Measurements from ENCODE around the gene S100A5. TPM values are rescaled to one million over a fixed set of nuclear protein-coding genes. Genes with fewer than 3 reads are reported as not detected.
A peak's percentile ranks its signal among the peaks of the same experiment; 100 is the strongest.

S100A5 gene
- total RNA-seq, 1 experiment from 2014 or later, result not detected

- BruUV-seq (replicated peaks), result TSS peak; percentile 28
- peak; percentile 59 for DNase-seq
- TF ChIP-seq CTCF (IDR thresholded peaks at IDR 0.05; ENCODE audit: unreplicated experiment), result no peak
- intact Hi-C loops (cut with micrococcal nuclease; ENCODE audit: unreplicated experiment), result no loop called here
- Mint-ChIP-seq H3K27me3 (ENCODE audit: unreplicated experiment) (no peaks in the 10 kb centered on the region), H3K9me3 (ENCODE audit: low read depth, unreplicated experiment) (no peaks in the 10 kb centered on the region), H3K27ac (ENCODE audit: unreplicated experiment) (peak overlapping the region; percentile 77), H3K36me3 (ENCODE audit: insufficient read depth, unreplicated experiment) (peaks cover 65% of the 10 kb centered on the region), H3K4me3 (ENCODE audit: low read depth, unreplicated experiment) (peak overlapping the region; percentile 93), H3K4me1 (ENCODE audit: low read depth, unreplicated experiment) (peaks cover 84% of the 10 kb centered on the region)
- CTCF ChIA-PET, result interaction anchor here (0.8 to 6.0 kb wide), 4 partner anchors 8 to 32 kb away, joined by 3 to 117 read pairs (median 45); partner anchors contain the start of genes S100A2 and S100A4
Observed at GRCh38 chr1:153536671-153537375, 3.9 kb downstream of the S100A5 start.

GRCh38 chr1:153536012-153536670, 4.6 kb downstream of the S100A5 start:
- DNase-seq, result peak; percentile 96
- no peaks in the 10 kb centered on the region for H3K9me3 Mint-ChIP-seq (ENCODE audit: low read depth, unreplicated experiment)
- no peak for TF ChIP-seq CTCF (IDR thresholded peaks at IDR 0.05; ENCODE audit: unreplicated experiment)
- BruUV-seq (replicated peaks), result no TSS peak
- CTCF ChIA-PET, result interaction anchor here (0.5 to 6.0 kb wide), 9 partner anchors 9 to 76 kb away, joined by 3 to 117 read pairs (median 5); partner anchors contain the start of genes S100A16, S100A2 and S100A4
- intact Hi-C loops (cut with micrococcal nuclease; ENCODE audit: unreplicated experiment), result no loop called here
- no peaks in the 10 kb centered on the region for H3K27me3 Mint-ChIP-seq (ENCODE audit: unreplicated experiment)
- H3K36me3 Mint-ChIP-seq (ENCODE audit: insufficient read depth, unreplicated experiment), result peaks cover 65% of the 10 kb centered on the region
- peak overlapping the region; percentile 77 for H3K27ac Mint-ChIP-seq (ENCODE audit: unreplicated experiment)
- peak overlapping the region; percentile 93 for H3K4me3 Mint-ChIP-seq (ENCODE audit: low read depth, unreplicated experiment)
- peaks cover 78% of the 10 kb centered on the region for H3K4me1 Mint-ChIP-seq (ENCODE audit: low read depth, unreplicated experiment)

- peaks cover 69% of the 10 kb centered on the region for H3K36me3 Mint-ChIP-seq (ENCODE audit: insufficient read depth, unreplicated experiment)
- no peak for TF ChIP-seq CTCF (IDR thresholded peaks at IDR 0.05; ENCODE audit: unreplicated experiment)
- BruUV-seq (replicated peaks), result TSS peak; percentile 68
- H3K9me3 Mint-ChIP-seq (ENCODE audit: low read depth, unreplicated experiment), result no peaks in the 10 kb centered on the region
- H3K27ac Mint-ChIP-seq (ENCODE audit: unreplicated experiment), result peak within 1 kb of the TSS; percentile 77
- peak within 1 kb of the TSS; percentile 93 for H3K4me3 Mint-ChIP-seq (ENCODE audit: low read depth, unreplicated experiment)
- peak; percentile 71 for DNase-seq
- H3K27me3 Mint-ChIP-seq (ENCODE audit: unreplicated experiment), result no peaks in the 10 kb centered on the region
- intact Hi-C loops (cut with micrococcal nuclease; ENCODE audit: unreplicated experiment), result no loop called here
- CTCF ChIA-PET, result interaction anchor here (0.5 to 6.0 kb wide), 12 partner anchors 9 to 81 kb away, joined by 3 to 117 read pairs (median 4); partner anchors contain the start of genes S100A14, S100A16, S100A2 and S100A4
- peaks cover 71% of the 10 kb centered on the region for H3K4me1 Mint-ChIP-seq (ENCODE audit: low read depth, unreplicated experiment)
Observed at GRCh38 chr1:153535242-153536011, 5.3 kb downstream of the S100A5 start, which contains the start of gene S100A6. Gene S100A6, minus strand, starts transcription at chr1:153535991. Its CDS starts 652 bp downstream, at chr1:153535339.

- DNase-seq, result no peak
- no peak for TF ChIP-seq CTCF (IDR thresholded peaks at IDR 0.05; ENCODE audit: unreplicated experiment)
- intact Hi-C loops (cut with micrococcal nuclease; ENCODE audit: unreplicated experiment), result no loop called here
- Mint-ChIP-seq H3K4me3 (ENCODE audit: low read depth, unreplicated experiment) (peak overlapping the region; percentile 93), H3K36me3 (ENCODE audit: insufficient read depth, unreplicated experiment) (peaks cover 70% of the 10 kb centered on the region), H3K4me1 (ENCODE audit: low read depth, unreplicated experiment) (peaks cover 65% of the 10 kb centered on the region), H3K27me3 (ENCODE audit: unreplicated experiment) (no peaks in the 10 kb centered on the region), H3K9me3 (ENCODE audit: low read depth, unreplicated experiment) (no peaks in the 10 kb centered on the region), H3K27ac (ENCODE audit: unreplicated experiment) (peak overlapping the region; percentile 77)
- CTCF ChIA-PET, result interaction anchor here (0.7 to 6.0 kb wide), 9 partner anchors 10 to 81 kb away, joined by 3 to 117 read pairs (median 4); partner anchors contain the start of genes S100A14, S100A16, S100A2 and S100A4
- no TSS peak for BruUV-seq (replicated peaks)
Observed at GRCh38 chr1:153534925-153535241, 5.9 kb downstream of the S100A5 start.

All from Calu3 (cell line).